Measurements from ENCODE around the gene CTTNBP2. TPM values are rescaled to one million over a fixed set of nuclear protein-coding genes. Genes with fewer than 3 reads are reported as not detected.

The CTTNBP2 gene
- total RNA-seq, 1 donor from 2014 or later, result 6.3 TPM

- ATAC-seq (no peak), DNase-seq (no peak)
- TF ChIP-seq, protein P1, sequence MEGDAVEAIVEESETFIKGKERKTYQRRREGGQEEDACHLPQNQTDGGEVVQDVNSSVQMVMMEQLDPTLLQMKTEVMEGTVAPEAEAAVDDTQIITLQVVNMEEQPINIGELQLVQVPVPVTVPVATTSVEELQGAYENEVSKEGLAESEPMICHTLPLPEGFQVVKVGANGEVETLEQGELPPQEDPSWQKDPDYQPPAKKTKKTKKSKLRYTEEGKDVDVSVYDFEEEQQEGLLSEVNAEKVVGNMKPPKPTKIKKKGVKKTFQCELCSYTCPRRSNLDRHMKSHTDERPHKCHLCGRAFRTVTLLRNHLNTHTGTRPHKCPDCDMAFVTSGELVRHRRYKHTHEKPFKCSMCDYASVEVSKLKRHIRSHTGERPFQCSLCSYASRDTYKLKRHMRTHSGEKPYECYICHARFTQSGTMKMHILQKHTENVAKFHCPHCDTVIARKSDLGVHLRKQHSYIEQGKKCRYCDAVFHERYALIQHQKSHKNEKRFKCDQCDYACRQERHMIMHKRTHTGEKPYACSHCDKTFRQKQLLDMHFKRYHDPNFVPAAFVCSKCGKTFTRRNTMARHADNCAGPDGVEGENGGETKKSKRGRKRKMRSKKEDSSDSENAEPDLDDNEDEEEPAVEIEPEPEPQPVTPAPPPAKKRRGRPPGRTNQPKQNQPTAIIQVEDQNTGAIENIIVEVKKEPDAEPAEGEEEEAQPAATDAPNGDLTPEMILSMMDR (IDR thresholded peaks at IDR 0.05), result no peak
- H3K4me3 ChIP-seq, result no peak overlapping the region
- H3K27me3 ChIP-seq, result no peaks in the 10 kb centered on the region
- no peaks in the 10 kb centered on the region for H3K9me3 ChIP-seq
- intact Hi-C loops (cut with DNase I), result no loop called here
- H3K27ac ChIP-seq, result no peak overlapping the region
- no peaks in the 10 kb centered on the region for H3K4me1 ChIP-seq
- H3K36me3 ChIP-seq, result no peaks in the 10 kb centered on the region
Measured at GRCh38 chr7:117841611-117842010, 31.6 kb downstream of the CTTNBP2 start.

DNA sequence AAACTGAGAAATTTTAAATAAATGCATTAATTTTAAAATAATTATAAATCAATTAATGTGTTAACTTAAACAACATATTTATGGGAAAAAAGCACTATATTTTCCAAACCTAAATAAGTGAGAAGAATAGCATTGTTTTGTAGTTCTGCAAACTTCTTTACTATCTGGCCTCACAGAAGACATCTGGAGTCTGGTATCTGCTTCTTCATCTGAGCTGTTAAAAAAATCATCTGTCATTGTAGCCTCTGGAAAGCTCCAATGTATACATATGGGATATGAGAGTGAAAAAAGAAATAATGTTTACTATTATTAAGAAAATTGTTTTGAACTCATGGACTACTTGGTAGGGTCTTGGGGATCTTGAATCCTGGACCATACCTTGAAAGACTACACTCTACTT is 32.2 kb downstream of the CTTNBP2 start:
- H3K27me3 ChIP-seq, result no peaks in the 10 kb centered on the region
- TF ChIP-seq, protein P1 (IDR thresholded peaks at IDR 0.05), result no peak
- no peaks in the 10 kb centered on the region for H3K4me1 ChIP-seq
- H3K4me3 ChIP-seq, result no peak overlapping the region
- intact Hi-C loops (cut with DNase I), result no loop called here
- no peak overlapping the region for H3K27ac ChIP-seq
- no peaks in the 10 kb centered on the region for H3K9me3 ChIP-seq
- DNase-seq, result no peak
- H3K36me3 ChIP-seq, result no peaks in the 10 kb centered on the region
- ATAC-seq, result no peak

- H3K4me3 ChIP-seq, result no peak overlapping the region
- no peak overlapping the region for H3K27ac ChIP-seq
- H3K27me3 ChIP-seq, result no peaks in the 10 kb centered on the region
- H3K36me3 ChIP-seq, result no peaks in the 10 kb centered on the region
- DNase-seq (no peak), ATAC-seq (no peak)
- H3K4me1 ChIP-seq, result no peaks in the 10 kb centered on the region
- H3K9me3 ChIP-seq, result no peaks in the 10 kb centered on the region
- TF ChIP-seq, protein P1 (IDR thresholded peaks at IDR 0.05), result no peak
- intact Hi-C loops (cut with DNase I), result no loop called here
Measured at GRCh38 chr7:117839507-117839906, 33.7 kb downstream of the CTTNBP2 start.

DNA sequence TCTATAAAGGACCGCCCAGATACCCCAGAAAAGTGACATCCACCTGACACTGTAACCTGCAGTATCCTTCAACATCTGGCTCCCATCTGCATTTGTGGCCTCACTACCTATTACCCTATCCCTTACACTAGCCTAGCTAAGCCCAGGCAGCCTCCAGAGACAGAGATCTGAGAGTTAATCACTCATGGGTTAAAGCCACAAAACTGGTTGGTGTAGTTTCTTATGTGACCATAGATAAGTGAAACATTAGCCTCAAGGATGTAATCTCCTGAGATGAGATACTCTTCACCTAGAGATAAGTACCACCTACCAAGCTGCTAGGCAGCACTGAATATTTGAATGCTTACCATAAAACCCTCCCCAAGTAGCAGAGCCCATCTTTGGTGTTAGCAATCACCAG is 35.4 kb downstream of the CTTNBP2 start:
- H3K27ac ChIP-seq, result no peak overlapping the region
- no peaks in the 10 kb centered on the region for H3K36me3 ChIP-seq
- intact Hi-C loops (cut with DNase I), result no loop called here
- TF ChIP-seq, protein P1 (IDR thresholded peaks at IDR 0.05), result no peak
- H3K4me1 ChIP-seq, result no peaks in the 10 kb centered on the region
- ATAC-seq (no peak), DNase-seq (no peak)
- H3K27me3 ChIP-seq, result no peaks in the 10 kb centered on the region
- no peaks in the 10 kb centered on the region for H3K9me3 ChIP-seq
- H3K4me3 ChIP-seq, result no peak overlapping the region

DNA sequence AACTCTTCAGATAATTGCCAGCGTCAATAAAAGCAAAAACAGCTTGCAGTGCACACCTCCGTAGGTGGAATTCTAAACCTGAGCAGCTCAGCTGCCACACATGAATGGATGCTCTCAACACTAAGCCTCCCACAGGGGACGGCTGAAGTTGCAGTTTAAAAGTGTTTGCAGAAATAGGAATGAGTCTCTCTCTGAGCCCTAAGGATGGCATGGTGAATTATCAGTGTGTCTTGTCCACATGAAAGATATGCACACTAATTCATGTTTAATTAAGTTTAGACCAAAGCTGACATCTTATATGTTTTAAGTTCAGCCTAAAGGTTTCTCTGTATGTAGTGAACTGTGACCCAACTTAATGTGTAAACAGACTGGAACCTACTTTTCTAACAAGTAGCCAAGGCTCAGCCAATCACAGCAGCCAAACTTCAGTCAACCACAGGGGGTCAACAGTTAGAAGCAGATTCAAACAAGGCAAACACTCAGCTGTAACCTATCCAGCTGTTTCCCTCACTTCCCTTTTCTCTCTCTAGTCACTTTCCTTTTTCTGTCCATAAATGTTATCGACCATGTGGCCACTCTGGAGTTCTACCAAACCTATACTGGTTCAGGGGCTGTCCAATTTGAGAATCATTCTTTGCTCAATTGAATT is 38.1 kb downstream of the CTTNBP2 start:
- no peak overlapping the region for H3K27ac ChIP-seq
- ATAC-seq (no peak), DNase-seq (no peak)
- H3K27me3 ChIP-seq, result no peaks in the 10 kb centered on the region
- H3K4me3 ChIP-seq, result no peak overlapping the region
- intact Hi-C loops (cut with DNase I), result no loop called here
- TF ChIP-seq, protein P1 (IDR thresholded peaks at IDR 0.05), result no peak
- peaks cover 12% of the 10 kb centered on the region for H3K4me1 ChIP-seq
- H3K9me3 ChIP-seq, result no peaks in the 10 kb centered on the region
- no peaks in the 10 kb centered on the region for H3K36me3 ChIP-seq
